Body of pancreas (tissue), 4 donors: ENCODE measurements around the gene QSOX1. TPM values are rescaled to one million over a fixed set of nuclear protein-coding genes. Genes with fewer than 3 reads are reported as not detected.
A peak's percentile ranks its signal among the peaks of the same experiment; 100 is the strongest.

Source experiments
- ATAC-seq: fragments of 150-250 bp; one replicate; pipeline ENCODE4 v1.9.1; 2016
- DNase-seq, 4 donors: peaks; one replicate each; pipeline ENCODE4 v3.0.0-alpha.2; 2019
- H3K27ac ChIP-seq, 4 donors: fragments of 200-600 bp; sonication (generic); 1 replicate in 3 of 4; 2 replicates in 1 of 4; pipeline versions ENCODE4 v1.5.1 to v1.6.1; 2016 to 2019; ENCODE audit warnings: mild to moderate bottlenecking in 1 of 4, mixed read lengths in 1 of 4, moderate library complexity in 1 of 4
- H3K27me3 ChIP-seq, 2 donors: fragments of 200-600 bp; sonication (generic); one replicate each; pipeline ENCODE4 v1.6.0; 2016; ENCODE audit warnings: mild to moderate bottlenecking in 1 of 2
- H3K36me3 ChIP-seq, 2 donors: fragments of 200-600 bp; sonication (generic); replicated peaks in 1 of 2; 2 replicates each; pipeline ENCODE4 v1.5.1; 2016; ENCODE audit warnings: low read depth in 2 of 2; ENCODE audit not compliant: insufficient read depth in 1 of 2
- H3K4me1 ChIP-seq: fragments of 200-600 bp; sonication (generic); one replicate; pipeline ENCODE4 v1.6.0; 2016
- H3K4me3 ChIP-seq, 2 donors: fragments of 200-600 bp; sonication (generic); 1 replicate in 1 of 2; 2 replicates in 1 of 2; pipeline ENCODE4 v1.5.1; 2016 to 2019
- H3K9me3 ChIP-seq, 3 donors: fragments of 200-600 bp; sonication (generic); 1 replicate in 2 of 3; 2 replicates in 1 of 3; pipeline ENCODE4 v1.5.1; 2016
- CTCF ChIP-seq, 7 experiments: fragments of 450-650 bp in 4 of 7; fragments of 200-600 bp in 3 of 7; sonication (generic) in 3 of 7; IDR thresholded peaks; one replicate each; pipeline ENCODE4 v1.5.1; 2016 to 2019; ENCODE audit warnings: antibody characterized with exemption in 7 of 7
- POLR2A ChIP-seq, 3 donors: fragments of 450-650 bp; IDR thresholded peaks; one replicate each; pipeline ENCODE4 v1.6.1; 2016; ENCODE audit warnings: antibody characterized with exemption in 3 of 3, mild to moderate bottlenecking in 2 of 3
- WGBS, 2 donors: methylation state at CpG; one replicate each; pipeline ENCODE4 v1.1.5; 2017; 5-methylcytosine and 5-hydroxymethylcytosine counted together
- intact Hi-C: fragments of 100-400 bp; cut with DNase I; formaldehyde crosslinking; loops from one replicate; pipeline ENCODE4 v1.15.1; 2023
- total RNA-seq, 2 donors: library from RNA; depleted of rRNA; stranded (reverse); fragments of >200 nt; gene quantifications; one replicate each; pipeline ENCODE4 v1.1.0, GENCODE V29; 2016

The QSOX1 gene
- total RNA-seq, 2 donors from 2014 or later, result 61.5 to 192 TPM

GRCh38 chr1:180178511-180179161 is 24.0 kb downstream of the QSOX1 start:
- H3K27me3 ChIP-seq, result no peaks in the 10 kb centered on the region
- H3K27ac ChIP-seq, result no peak overlapping the region
- WGBS, 2 donors, result 46 to 59% methylated on average over 10 to 12 of the region's 12 CpGs
- DNase-seq (peak; percentile 69 to 83 (median 76)), ATAC-seq (peak; percentile 68)
- H3K9me3 ChIP-seq, result no peaks in the 10 kb centered on the region
- no peak overlapping the region for H3K4me3 ChIP-seq
- H3K4me1 ChIP-seq, result peaks cover 12% of the 10 kb centered on the region
- intact Hi-C loops, result loop anchor here (10.0 kb wide), 2 partner anchors 54 to 314 kb away; no protein-coding TSS in a partner anchor
- TF ChIP-seq POLR2A (IDR thresholded peaks at IDR 0.05) (no peak), CTCF (IDR thresholded peaks at IDR 0.05) (peak; percentile 89 to 97 (median 95))
- H3K36me3 ChIP-seq, result no peaks in the 10 kb centered on the region

- no peak for ATAC-seq
Observed at GRCh38 chr1:180179162-180179957, 24.7 kb downstream of the QSOX1 start.

GRCh38 chr1:180181048-180181447 is 26.4 kb downstream of the QSOX1 start:
- H3K27me3 ChIP-seq, result no peaks in the 10 kb centered on the region
- H3K27ac ChIP-seq, result no peak overlapping the region
- H3K9me3 ChIP-seq, result no peaks in the 10 kb centered on the region
- no peak for ATAC-seq
- peaks cover 0 to 6% of the 10 kb centered on the region in 2 donors for H3K36me3 ChIP-seq
- peak in 2 of 4 donors; percentile 8 to 21 for DNase-seq
- H3K4me3 ChIP-seq, result no peak overlapping the region
- TF ChIP-seq POLR2A (IDR thresholded peaks at IDR 0.05) (no peak), CTCF (IDR thresholded peaks at IDR 0.05) (peak in 5 of 7 experiments; percentile 8 to 26 (median 13))
- WGBS, 2 donors, result 78 to 82% methylated on average over 7 of the region's 7 CpGs
- H3K4me1 ChIP-seq, result no peaks in the 10 kb centered on the region
- intact Hi-C loops, result no loop called here

More at GRCh38 chr1:180179162-180179957, 24.7 kb downstream of the QSOX1 start:
- 80 to 83% methylated on average over 11 to 12 of the region's 12 CpGs for WGBS, 2 donors
- Histone ChIP-seq H3K27me3 (no peaks in the 10 kb centered on the region), H3K4me1 (peaks cover 4% of the 10 kb centered on the region), H3K4me3 (no peak overlapping the region), H3K9me3 (no peaks in the 10 kb centered on the region), H3K36me3 (no peaks in the 10 kb centered on the region), H3K27ac (no peak overlapping the region)
- intact Hi-C loops, result loop anchor here (10.0 kb wide), 2 partner anchors 55 to 315 kb away; no protein-coding TSS in a partner anchor
- no peak for DNase-seq
- no peak for TF ChIP-seq CTCF (IDR thresholded peaks at IDR 0.05)

- TF ChIP-seq CTCF (IDR thresholded peaks at IDR 0.05) (no peak), POLR2A (IDR thresholded peaks at IDR 0.05) (no peak)
- ATAC-seq, result no peak
- Histone ChIP-seq H3K27ac (no peak overlapping the region), H3K4me3 (no peak overlapping the region), H3K9me3 (no peaks in the 10 kb centered on the region), H3K36me3 (peaks cover 0 to 6% of the 10 kb centered on the region in 2 donors), H3K27me3 (no peaks in the 10 kb centered on the region), H3K4me1 (no peaks in the 10 kb centered on the region)
- intact Hi-C loops, result no loop called here
- DNase-seq, result no peak
- 91 to 95% methylated on average over 19 to 23 of the region's 23 CpGs for WGBS, 2 donors
Observed at GRCh38 chr1:180181996-180182642, 27.4 kb downstream of the QSOX1 start.
